MCF 10A (cell line): ENCODE results near the gene SF3B2. TPM values are rescaled to one million over a fixed set of nuclear protein-coding genes. Genes with fewer than 3 reads are reported as not detected.

Experiments used
- BruUV-seq: library from RNA; stranded (reverse); fragments of 400-500 nt; replicated peaks from 2 replicates; lab custom pipeline; 2021; lab: Mats Ljungman, UMichigan
- CTCF ChIA-PET: fragments of 300-600 bp; sonication (Branson Sonifier 250); formaldehyde crosslinking; extraction: SDS; loops from one replicate; lab custom pipeline; 2021; ENCODE audit warnings: antibody characterized with exemption, inconsistent platforms; lab: Yijun Ruan, JAX
- POLR2A ChIA-PET: fragments of 300-600, 350-650 bp; sonication (Branson Sonifier 250); formaldehyde crosslinking; extraction: SDS; loops from one replicate; lab custom pipeline; 2020; ENCODE audit warnings: antibody characterized with exemption, inconsistent platforms; lab: Yijun Ruan, JAX
- DNase-seq: peaks from one replicate; pipeline ENCODE4 v3.0.0-alpha.2; 2018; ENCODE audit not compliant: unreplicated experiment
- H3K27ac Mint-ChIP-seq: one replicate; pipeline ENCODE4 v1.8.0; 2022; ENCODE audit warnings: mild to moderate bottlenecking, low read depth, mixed read lengths; ENCODE audit not compliant: unreplicated experiment
- H3K27me3 Mint-ChIP-seq: one replicate; pipeline ENCODE4 v1.8.0; 2022; ENCODE audit warnings: mixed read lengths; ENCODE audit not compliant: insufficient read depth, unreplicated experiment
- H3K36me3 Mint-ChIP-seq: one replicate; pipeline ENCODE4 v1.8.0; 2022; ENCODE audit warnings: mild to moderate bottlenecking, moderate library complexity, mixed read lengths; ENCODE audit not compliant: insufficient read depth, unreplicated experiment
- H3K4me1 Mint-ChIP-seq: one replicate; pipeline ENCODE4 v1.8.0; 2022; ENCODE audit warnings: mixed read lengths; ENCODE audit not compliant: insufficient read depth, unreplicated experiment
- H3K4me3 Mint-ChIP-seq: one replicate; pipeline ENCODE4 v1.8.0; 2022; ENCODE audit warnings: mild to moderate bottlenecking, moderate library complexity, mixed read lengths; ENCODE audit not compliant: unreplicated experiment
- H3K9me3 Mint-ChIP-seq: one replicate; pipeline ENCODE4 v1.8.0; 2022; ENCODE audit warnings: mixed read lengths; ENCODE audit not compliant: unreplicated experiment
- CTCF ChIP-seq: fragments of 200-600 bp; IDR thresholded peaks from one replicate; pipeline ENCODE4 v1.8.0; 2022; ENCODE audit warnings: antibody characterized with exemption, mild to moderate bottlenecking; ENCODE audit not compliant: unreplicated experiment
- intact Hi-C: fragments of 100-400 bp; cut with micrococcal nuclease; formaldehyde crosslinking; loops from 2 replicates; pipeline ENCODE4 v1.14.1; 2022
- total RNA-seq: library from RNA; stranded (reverse); gene quantifications from 2 replicates; pipeline ENCODE4 v1.2.3, GENCODE V29; 2022

SF3B2 gene
- total RNA-seq, 1 experiment from 2014 or later, result 241 TPM

- ChIA-PET POLR2A (interaction anchor here (0.7 to 1.0 kb wide), 2 partner anchors 16 to 146 kb away, joined by 3 read pairs; no protein-coding TSS in a partner anchor), CTCF (interaction anchor here (0.6 to 2.4 kb wide), 7 partner anchors 9 to 649 kb away, joined by 3 to 32 read pairs (median 3); no protein-coding TSS in a partner anchor)
- DNase-seq, result no peak
- BruUV-seq, result no TSS peak
- no peak for TF ChIP-seq CTCF
- Mint-ChIP-seq H3K9me3 (no peaks in the 10 kb centered on the region), H3K27ac (no peak overlapping the region), H3K27me3 (peaks cover 17% of the 10 kb centered on the region), H3K4me1 (no peaks in the 10 kb centered on the region), H3K4me3 (no peak overlapping the region), H3K36me3 (no peaks in the 10 kb centered on the region)
- intact Hi-C loops, result no loop called here
Measured at GRCh38 chr11:66035653-66036333, 16.4 kb upstream of the SF3B2 start.

DNA sequence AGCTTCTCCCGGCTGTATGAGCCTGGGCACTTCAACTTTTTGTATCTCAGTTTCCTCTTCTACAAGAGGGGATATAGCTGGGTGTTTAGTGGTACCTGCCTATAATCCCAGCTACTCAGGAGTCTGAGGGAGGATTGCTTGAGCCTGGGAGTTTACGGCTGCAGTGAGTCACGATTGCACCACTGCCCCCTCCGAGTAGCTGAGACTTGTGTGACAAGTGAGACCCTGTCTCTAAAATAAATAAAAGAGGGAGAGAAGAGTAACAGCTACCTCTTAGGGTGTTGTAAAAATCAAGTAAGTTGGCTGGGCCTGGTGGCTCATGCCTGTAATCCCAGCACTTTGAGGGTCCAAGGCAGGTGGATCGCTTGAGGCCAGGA is 15.8 kb upstream of the SF3B2 start:
- intact Hi-C loops, result no loop called here
- DNase-seq, result no peak
- ChIA-PET POLR2A (interaction anchor here (0.7 to 1.0 kb wide), 2 partner anchors 15 to 147 kb away, joined by 3 read pairs; no protein-coding TSS in a partner anchor), CTCF (interaction anchor here (0.6 to 2.4 kb wide), 6 partner anchors 9 to 330 kb away, joined by 3 to 32 read pairs (median 3); no protein-coding TSS in a partner anchor)
- no peak for TF ChIP-seq CTCF
- H3K27ac Mint-ChIP-seq, result no peak overlapping the region
- H3K4me3 Mint-ChIP-seq, result no peak overlapping the region
- H3K4me1 Mint-ChIP-seq, result no peaks in the 10 kb centered on the region
- no peaks in the 10 kb centered on the region for H3K9me3 Mint-ChIP-seq
- no peaks in the 10 kb centered on the region for H3K36me3 Mint-ChIP-seq
- BruUV-seq, result no TSS peak
- peaks cover 17% of the 10 kb centered on the region for H3K27me3 Mint-ChIP-seq

DNA sequence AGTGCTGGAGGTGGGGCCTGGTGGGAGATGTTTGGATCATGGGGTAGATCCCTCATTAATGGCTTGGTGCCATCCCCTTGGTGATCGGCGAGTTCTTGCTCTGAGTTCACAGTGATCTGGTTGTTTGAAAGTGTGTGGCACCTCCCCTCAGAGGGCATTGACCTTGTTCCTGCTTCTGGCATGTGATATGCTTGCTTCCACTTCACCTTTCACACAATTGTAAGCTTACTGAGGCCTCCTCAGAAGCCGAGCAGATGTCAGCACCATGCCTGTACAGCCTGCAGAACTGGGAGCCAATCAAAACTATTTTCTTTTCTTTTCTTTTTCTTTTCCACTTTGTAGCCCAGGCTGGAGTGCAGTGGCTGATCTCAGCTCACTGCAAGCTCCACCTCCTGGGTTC is 14.8 kb upstream of the SF3B2 start:
- Mint-ChIP-seq H3K9me3 (no peaks in the 10 kb centered on the region), H3K27me3 (peaks cover 17% of the 10 kb centered on the region), H3K4me1 (no peaks in the 10 kb centered on the region), H3K27ac (no peak overlapping the region), H3K36me3 (no peaks in the 10 kb centered on the region), H3K4me3 (no peak overlapping the region)
- no peak for TF ChIP-seq CTCF
- no peak for DNase-seq
- POLR2A ChIA-PET, result no interaction called here
- intact Hi-C loops, result no loop called here
- CTCF ChIA-PET, result interaction anchor here (0.5 to 1.3 kb wide), 5 partner anchors 9 to 1194 kb away, joined by 3 to 9 read pairs (median 3); no protein-coding TSS in a partner anchor
- no TSS peak for BruUV-seq

GRCh38 chr11:66039765-66040164 is 12.4 kb upstream of the SF3B2 start:
- H3K36me3 Mint-ChIP-seq, result no peaks in the 10 kb centered on the region
- H3K4me3 Mint-ChIP-seq, result no peak overlapping the region
- ChIA-PET CTCF (interaction anchor here (0.6 to 1.1 kb wide), 2 partner anchors 18 to 251 kb away, joined by 3 to 4 read pairs; no protein-coding TSS in a partner anchor), POLR2A (no interaction called here)
- BruUV-seq, result no TSS peak
- no peaks in the 10 kb centered on the region for H3K9me3 Mint-ChIP-seq
- peaks cover 10% of the 10 kb centered on the region for H3K27me3 Mint-ChIP-seq
- no peak for DNase-seq
- no peak for TF ChIP-seq CTCF
- no peak overlapping the region for H3K27ac Mint-ChIP-seq
- no peaks in the 10 kb centered on the region for H3K4me1 Mint-ChIP-seq
- intact Hi-C loops, result no loop called here
